DND-41 (cell line): Measurements from ENCODE around the gene NTSR2.

Experiments
- ATAC-seq: fragments of 200-7000 bp; cut with Tn5 transposase; 3 replicates; pipeline ENCODE4 v1.9.1; 2021; ENCODE audit warnings: low read depth; ENCODE audit not compliant: insufficient read depth
- DNase-seq: peaks from one replicate; pipeline ENCODE4 v3.0.0-alpha.2; 2020
- H2AFZ ChIP-seq: 2 replicates; pipeline ENCODE4 v1.6.0; 2012; ENCODE audit warnings: low read depth, low read length
- H3K27ac ChIP-seq: 2 replicates; pipeline ENCODE4 v1.5.1; 2012; ENCODE audit warnings: low read length, inconsistent platforms
- H3K27me3 ChIP-seq: fragments of 200-600 bp; sonication (generic); 2 replicates; pipeline ENCODE4 v1.6.0; 2012; ENCODE audit warnings: low read length, mild to moderate bottlenecking, inconsistent platforms; ENCODE audit not compliant: insufficient read depth, poor library complexity
- H3K36me3 ChIP-seq: 2 replicates; pipeline ENCODE4 v1.5.1; 2012; ENCODE audit warnings: low read length, inconsistent platforms; ENCODE audit not compliant: insufficient read depth
- H3K4me1 ChIP-seq: 2 replicates; pipeline ENCODE4 v1.5.1; 2012; ENCODE audit warnings: mild to moderate bottlenecking, low read length; ENCODE audit not compliant: insufficient read depth
- H3K4me2 ChIP-seq: 2 replicates; pipeline ENCODE4 v1.6.0; 2012; ENCODE audit warnings: mild to moderate bottlenecking, moderate library complexity, low read length, inconsistent platforms; ENCODE audit not compliant: insufficient read depth
- H3K4me3 ChIP-seq, 2 experiments: fragments of 200-600 bp in 1 of 2; shearing (Covaris generic) in 1 of 2; 2 replicates each; pipeline ENCODE4 v1.5.1; 2012 to 2016; ENCODE audit warnings: inconsistent platforms in 2 of 2, low read length in 2 of 2, mild to moderate bottlenecking in 2 of 2, low read depth in 1 of 2, moderate library complexity in 1 of 2
- H3K79me2 ChIP-seq: 2 replicates; pipeline ENCODE4 v1.6.0; 2012; ENCODE audit warnings: low read length, inconsistent platforms; ENCODE audit not compliant: insufficient read depth
- H3K9ac ChIP-seq: 2 replicates; pipeline ENCODE4 v1.6.0; 2012; ENCODE audit warnings: low read depth, mild to moderate bottlenecking, inconsistent platforms, low read length, moderate library complexity
- H3K9me3 ChIP-seq: 2 replicates; pipeline ENCODE4 v1.5.1; 2012; ENCODE audit warnings: low read length, moderate library complexity, mild to moderate bottlenecking, inconsistent platforms; ENCODE audit not compliant: insufficient read depth, severe bottlenecking
- H4K20me1 ChIP-seq: 2 replicates; pipeline ENCODE4 v1.6.0; 2012; ENCODE audit warnings: low read length; ENCODE audit not compliant: insufficient read depth
- CTCF ChIP-seq: IDR thresholded peaks from 2 replicates; pipeline ENCODE4 v1.5.1; 2012; ENCODE audit warnings: borderline replicate concordance, low read length, moderate library complexity, mild to moderate bottlenecking; ENCODE audit not compliant: poor library complexity, severe bottlenecking; ENCODE audit errors: extremely low read depth
- EZH2 ChIP-seq: IDR thresholded peaks from 3 replicates; pipeline ENCODE4 v1.6.1; 2012; ENCODE audit warnings: borderline replicate concordance, low read depth, mild to moderate bottlenecking, moderate library complexity, low read length, inconsistent platforms; ENCODE audit not compliant: severe bottlenecking

NTSR2 gene

GRCh38 chr2:11616851-11617415, 53.1 kb downstream of the NTSR2 start:
- no peak overlapping the region for H3K27ac ChIP-seq

GRCh38 chr2:11616097-11616687, 53.8 kb downstream of the NTSR2 start:
- Histone ChIP-seq H3K79me2 (no peaks in the 10 kb centered on the region), H3K4me2 (no peak overlapping the region), H3K27me3 (no peaks in the 10 kb centered on the region), H3K4me3 (no peak overlapping the region), H3K9me3 (no peaks in the 10 kb centered on the region), H4K20me1 (no peaks in the 10 kb centered on the region), H3K27ac (no peak overlapping the region), H2AFZ (no peak overlapping the region), H3K4me1 (no peaks in the 10 kb centered on the region), H3K9ac (no peak overlapping the region), H3K36me3 (no peaks in the 10 kb centered on the region)
- no peak for DNase-seq
- no peak for TF ChIP-seq CTCF
- TF ChIP-seq EZH2 = no peak
- ATAC-seq = no peak

More at GRCh38 chr2:11616851-11617415, 53.1 kb downstream of the NTSR2 start:
- TF ChIP-seq EZH2 (no peak), CTCF (no peak)
- no peak for DNase-seq
- H4K20me1 ChIP-seq = no peaks in the 10 kb centered on the region
- H3K36me3 ChIP-seq = no peaks in the 10 kb centered on the region
- H3K9ac ChIP-seq = no peak overlapping the region
- H3K4me3 ChIP-seq = no peak overlapping the region
- H2AFZ ChIP-seq = no peak overlapping the region
- no peaks in the 10 kb centered on the region for H3K4me1 ChIP-seq
- no peak overlapping the region for H3K4me2 ChIP-seq
- no peak for ATAC-seq
- H3K27me3 ChIP-seq = no peaks in the 10 kb centered on the region
- no peaks in the 10 kb centered on the region for H3K79me2 ChIP-seq
- no peaks in the 10 kb centered on the region for H3K9me3 ChIP-seq

- Histone ChIP-seq H3K27me3 (no peaks in the 10 kb centered on the region), H4K20me1 (no peaks in the 10 kb centered on the region), H3K79me2 (no peaks in the 10 kb centered on the region), H3K4me1 (no peaks in the 10 kb centered on the region), H3K9me3 (no peaks in the 10 kb centered on the region), H3K9ac (no peak overlapping the region), H2AFZ (no peak overlapping the region), H3K27ac (no peak overlapping the region), H3K4me3 (no peak overlapping the region), H3K4me2 (no peak overlapping the region), H3K36me3 (no peaks in the 10 kb centered on the region)
- DNase-seq (no peak), ATAC-seq (no peak)
- TF ChIP-seq CTCF (no peak), EZH2 (no peak)
These were observed 54.8 kb downstream of the NTSR2 start for GRCh38 chr2:11615209-11615608.
